HG03354 (cell line): ENCODE results near the gene PARM1.
"Not testable (repeated sequence)": the region's sequence is repeated elsewhere in the genome, so short reads cannot be mapped to it uniquely, and the experiment has no call there.

Source experiments
- ATAC-seq: cut with Tn5 transposase; IDR thresholded peaks from one replicate; pipeline ENCODE4 v1.9.1; 2021; ENCODE audit warnings: mild to moderate bottlenecking; ENCODE audit not compliant: unreplicated experiment, poor library complexity, severe bottlenecking

The PARM1 gene

DNA sequence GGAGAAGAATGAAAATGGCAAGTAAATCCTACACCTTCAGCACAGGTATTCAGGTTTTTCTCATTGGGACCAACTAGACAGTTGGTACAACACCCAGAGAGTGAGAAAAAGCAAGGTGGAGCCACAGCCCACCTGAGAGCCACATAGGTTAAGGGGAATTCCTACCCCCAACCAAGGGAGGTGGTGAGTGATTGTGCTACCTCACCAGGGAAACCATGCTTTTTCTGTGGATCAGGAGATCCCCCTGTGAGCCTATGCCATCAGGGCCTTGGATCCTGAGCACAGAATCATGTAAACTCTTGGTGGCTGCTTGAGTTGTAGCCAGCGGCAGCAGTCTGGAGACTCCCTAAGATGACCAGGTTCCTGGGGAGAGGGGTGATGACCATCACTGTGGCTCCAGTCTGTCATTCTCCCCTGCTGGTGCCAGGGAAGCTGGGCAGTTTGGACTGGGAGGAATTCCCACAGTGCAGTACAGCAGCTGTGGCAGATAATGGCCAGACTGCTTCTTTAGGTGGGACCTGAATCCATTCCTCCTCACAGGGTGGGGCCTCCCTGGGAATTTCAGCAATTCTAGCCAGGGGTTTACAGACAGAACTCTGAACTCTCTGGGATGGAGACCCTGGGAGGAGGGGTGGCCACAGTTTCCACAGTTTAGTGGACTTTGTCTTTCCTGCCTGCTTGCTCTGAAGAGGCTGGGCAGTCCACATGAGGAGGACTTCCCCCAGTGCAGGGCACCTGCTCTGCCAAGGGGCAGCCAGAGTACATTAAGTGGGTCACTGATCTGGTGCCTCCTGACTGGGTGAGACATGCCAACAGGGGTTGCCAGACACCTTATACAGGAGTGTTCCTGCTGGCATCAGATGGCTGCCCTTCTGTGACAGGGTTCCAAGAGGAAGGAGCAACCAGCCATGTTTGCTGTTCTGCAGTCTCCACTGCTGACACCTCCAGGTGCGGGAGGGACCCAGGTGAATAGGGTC is 43.2 kb downstream of the PARM1 start:
- no peak for ATAC-seq

DNA sequence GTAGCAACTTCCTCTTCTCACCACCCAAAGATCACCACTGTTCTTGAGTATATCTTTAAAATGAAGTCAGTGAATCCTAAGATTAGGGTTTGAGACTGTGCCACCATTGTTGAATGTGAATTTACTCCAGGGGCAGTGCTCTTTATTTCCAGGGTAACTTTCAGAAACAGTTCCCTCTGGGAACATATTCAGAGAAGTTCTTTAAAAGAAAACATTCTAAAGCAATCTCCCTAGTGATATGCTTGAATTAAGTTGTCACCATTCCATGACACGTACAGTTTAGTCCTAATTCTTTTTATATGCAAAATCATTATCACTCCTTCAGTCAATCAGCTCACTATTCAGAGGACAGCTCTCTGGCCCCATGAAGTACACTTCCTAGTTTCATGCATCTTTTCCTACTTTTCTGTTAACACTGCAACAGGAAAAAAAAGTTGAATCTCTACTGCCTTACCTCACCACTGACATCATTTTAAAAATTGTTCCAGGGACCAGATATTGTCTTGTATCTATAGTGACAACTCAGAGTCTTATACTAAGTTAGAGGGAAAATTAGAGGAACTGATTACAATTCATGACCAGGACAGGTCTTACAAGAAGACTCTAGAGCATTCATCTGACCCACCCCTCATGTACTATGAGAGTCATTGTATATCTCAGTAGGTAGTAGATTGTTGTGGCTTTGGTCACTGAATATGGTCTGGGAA is 49.8 kb downstream of the PARM1 start:
- ATAC-seq = no peak

DNA sequence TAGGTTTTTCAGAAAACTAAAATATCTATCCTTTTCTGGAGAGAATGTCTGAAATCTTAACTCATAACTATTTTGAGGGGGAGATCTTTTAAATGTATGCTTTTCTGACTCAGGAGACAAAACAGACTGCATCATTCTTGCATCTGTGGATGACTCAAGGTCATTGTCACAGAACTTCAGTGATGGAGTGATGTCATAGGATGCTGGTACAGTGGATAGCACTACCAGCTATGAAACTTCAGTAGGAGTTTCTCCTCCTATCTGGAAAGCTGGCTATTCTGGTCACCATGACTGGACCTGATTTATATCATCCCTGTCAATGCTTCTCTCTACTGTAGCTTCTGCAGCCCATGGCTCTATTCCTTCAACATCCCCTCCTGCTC is 50.3 kb downstream of the PARM1 start:
- ATAC-seq = no peak

DNA sequence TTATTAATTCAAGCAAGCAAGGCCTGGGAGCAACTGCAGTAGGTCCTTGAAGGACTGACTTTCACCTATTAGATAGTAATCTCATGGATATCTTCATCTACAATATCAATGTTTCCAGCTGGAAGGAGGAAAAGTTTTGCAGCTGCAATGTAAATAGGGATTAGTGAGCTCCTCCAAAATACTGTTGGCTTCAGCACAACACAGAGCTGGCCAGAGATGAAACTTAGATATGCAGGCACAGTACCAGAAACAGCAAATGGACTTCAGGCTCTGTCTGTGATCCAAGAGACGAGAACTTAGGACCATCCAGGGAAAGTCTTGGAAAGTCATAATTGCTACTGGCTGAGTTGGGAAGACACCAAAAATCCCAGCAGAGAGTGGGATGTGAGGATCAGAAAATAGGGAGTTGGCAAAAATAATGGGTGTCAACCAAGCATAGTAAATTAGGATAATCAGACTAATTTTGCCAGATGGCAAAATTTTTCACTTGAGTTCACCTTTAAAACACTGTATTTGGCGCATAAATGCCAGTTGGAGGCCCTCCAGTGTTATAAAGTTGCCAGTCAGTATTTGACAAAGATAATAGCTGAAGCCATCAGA is 57.5 kb downstream of the PARM1 start:
- ATAC-seq = no peak

DNA sequence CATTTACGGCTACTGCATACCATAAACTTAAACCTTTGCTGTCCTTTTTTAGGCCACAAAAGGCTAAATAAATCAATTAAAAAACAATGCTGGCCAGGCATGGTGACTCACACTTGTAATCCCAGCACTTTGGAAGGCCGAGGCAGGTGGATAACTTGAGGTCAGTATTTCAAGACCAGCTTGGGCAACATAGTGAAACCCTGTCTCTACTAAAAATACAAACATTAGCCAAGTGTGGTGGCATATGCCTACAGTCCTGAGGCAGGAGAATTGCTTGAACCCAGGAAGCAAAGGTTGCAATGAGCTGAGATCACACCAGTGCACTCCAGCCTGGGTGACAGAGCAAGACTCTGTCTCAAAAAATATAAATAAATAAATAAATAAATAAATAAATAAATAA is 61.5 kb downstream of the PARM1 start:
- ATAC-seq = not testable (repeated sequence)

DNA sequence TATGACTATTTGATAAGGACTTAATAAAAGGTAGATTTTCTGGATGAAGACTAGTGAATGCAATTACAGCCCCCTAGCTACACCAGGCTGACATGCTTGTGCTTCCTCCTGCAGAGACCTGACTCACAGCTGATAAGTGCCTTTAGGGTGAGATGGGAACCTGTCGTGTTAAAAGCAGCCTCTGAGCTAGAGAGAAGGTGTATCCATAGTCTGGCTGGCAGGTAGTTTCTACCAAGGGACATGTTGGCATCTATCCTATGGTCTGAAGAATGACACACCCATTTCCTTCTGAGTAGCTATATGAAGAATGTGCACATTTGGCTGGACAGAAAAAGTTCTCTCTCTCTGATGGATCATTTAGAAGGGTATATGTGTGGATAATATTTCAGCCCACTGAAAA is 64.1 kb downstream of the PARM1 start:
- ATAC-seq = no peak

DNA sequence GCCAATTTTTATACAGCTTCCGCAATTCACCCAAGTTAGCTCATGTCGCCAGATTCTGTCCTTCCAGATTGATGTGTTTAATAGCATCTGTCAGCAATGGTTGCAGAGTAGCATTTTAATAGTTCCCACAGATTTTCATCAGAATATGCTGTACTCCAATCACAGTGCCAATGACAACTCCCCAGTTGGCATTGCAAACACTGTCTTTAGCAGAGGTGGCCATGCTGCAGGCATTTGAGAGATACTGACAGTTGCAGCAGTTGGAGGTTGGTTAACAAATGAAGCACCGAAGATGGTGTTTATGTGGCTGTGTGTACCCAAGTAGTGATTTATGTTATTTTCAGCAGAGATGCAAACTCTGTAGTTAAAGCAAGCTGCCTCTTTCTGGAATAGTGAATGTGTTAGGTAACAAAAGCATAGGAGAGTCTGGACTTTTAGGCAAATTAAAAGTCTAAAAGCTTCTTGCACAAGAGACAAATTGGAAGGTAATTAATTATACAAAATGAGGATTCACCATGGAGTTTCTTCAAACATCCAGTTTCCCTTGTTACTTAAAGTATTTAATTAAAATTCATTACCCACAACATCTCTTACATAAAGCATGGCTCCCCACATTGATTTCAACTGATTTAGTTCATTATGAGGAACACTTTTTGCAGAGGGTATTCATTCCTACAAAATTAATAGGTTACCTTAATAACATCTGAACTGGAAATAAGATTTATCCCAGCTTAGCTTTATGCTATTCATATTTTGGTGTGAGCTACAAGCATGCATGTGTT is 65.2 kb downstream of the PARM1 start:
- ATAC-seq = no peak

DNA sequence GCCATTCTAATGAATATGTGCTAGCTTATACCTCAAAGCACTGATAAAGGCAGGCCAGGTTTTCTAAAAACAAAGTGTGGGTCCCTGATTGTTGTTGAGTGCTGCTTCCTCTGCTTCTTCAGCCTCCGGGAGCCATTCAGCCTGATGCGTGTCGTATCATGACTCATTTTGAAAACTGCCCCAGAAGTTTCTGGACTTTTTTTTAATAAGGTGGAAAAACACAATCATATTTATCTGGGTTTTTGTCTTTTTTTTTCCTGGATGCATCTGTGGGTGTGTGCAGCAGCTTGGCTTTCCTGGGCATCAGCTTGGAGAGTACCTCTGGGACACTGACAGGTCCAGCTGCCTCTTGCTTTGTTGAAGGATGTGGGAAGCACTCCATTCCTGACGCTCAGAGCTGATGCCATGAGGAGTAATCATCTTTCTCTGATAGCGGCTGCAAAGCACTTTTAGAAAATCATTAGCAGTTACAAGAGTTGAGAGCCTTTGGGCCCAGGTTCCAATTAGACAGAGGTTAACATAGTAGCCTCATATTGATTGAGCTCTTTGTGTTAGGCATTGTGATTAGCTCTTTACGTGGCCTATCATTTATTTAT is 66.9 kb downstream of the PARM1 start:
- ATAC-seq = no peak

DNA sequence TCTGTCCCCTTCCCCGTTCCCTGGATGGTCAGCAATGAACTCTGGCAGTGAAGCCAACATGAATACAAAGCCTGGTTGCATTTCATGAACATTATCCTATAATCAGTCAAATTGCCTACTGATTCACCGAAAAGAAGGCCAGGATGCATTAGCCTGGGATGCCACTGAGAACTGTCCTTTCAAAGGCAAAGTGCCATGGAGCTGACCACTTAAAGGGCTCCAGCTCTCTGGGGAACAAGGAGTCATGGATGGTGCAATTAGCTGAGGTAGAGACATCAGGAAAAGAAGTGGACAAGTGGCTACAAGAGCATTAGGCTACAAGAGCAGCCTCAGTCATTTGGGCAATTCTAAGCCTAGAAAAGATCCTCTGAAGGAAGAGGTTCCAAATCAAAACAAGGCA is 69.0 kb downstream of the PARM1 start:
- ATAC-seq = no peak

DNA sequence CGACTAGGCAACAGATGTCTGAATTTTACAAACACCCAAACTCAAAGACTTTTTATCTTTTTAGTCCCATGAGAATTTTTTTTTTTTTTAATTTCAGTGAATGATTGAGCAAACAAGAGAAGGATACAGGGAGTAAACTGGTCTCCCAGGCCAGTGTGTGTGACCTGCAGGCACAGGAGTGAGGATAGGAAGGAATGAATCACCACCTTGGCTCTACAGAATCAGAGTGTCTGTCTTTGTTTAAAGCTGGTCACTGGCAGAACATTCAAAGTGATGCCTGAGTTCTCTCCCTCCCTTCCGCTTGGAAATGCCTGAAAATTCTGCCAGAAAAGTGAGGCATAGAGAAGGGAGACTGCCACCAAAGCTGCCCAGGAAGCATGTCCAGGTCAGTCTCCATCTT is 69.5 kb downstream of the PARM1 start:
- no peak for ATAC-seq

DNA sequence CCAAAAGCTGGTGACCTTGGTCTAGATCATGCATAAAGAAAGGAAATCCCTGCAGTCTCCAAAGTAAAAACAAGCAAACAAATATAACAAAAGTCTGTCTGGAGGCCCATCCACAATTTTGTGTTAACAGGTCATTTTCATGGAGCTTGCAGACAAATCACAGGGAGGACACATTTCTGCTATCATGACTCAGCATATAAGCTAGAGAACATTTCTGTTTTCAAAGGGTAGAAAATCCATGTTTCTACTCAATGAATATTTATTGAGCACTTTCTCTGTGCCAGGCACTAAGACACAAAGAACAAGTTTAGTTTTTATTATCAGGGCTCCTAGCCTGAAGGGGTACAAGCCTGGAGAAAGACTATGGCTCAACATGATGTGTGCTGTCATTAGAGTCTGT is 71.1 kb downstream of the PARM1 start:
- no peak for ATAC-seq

DNA sequence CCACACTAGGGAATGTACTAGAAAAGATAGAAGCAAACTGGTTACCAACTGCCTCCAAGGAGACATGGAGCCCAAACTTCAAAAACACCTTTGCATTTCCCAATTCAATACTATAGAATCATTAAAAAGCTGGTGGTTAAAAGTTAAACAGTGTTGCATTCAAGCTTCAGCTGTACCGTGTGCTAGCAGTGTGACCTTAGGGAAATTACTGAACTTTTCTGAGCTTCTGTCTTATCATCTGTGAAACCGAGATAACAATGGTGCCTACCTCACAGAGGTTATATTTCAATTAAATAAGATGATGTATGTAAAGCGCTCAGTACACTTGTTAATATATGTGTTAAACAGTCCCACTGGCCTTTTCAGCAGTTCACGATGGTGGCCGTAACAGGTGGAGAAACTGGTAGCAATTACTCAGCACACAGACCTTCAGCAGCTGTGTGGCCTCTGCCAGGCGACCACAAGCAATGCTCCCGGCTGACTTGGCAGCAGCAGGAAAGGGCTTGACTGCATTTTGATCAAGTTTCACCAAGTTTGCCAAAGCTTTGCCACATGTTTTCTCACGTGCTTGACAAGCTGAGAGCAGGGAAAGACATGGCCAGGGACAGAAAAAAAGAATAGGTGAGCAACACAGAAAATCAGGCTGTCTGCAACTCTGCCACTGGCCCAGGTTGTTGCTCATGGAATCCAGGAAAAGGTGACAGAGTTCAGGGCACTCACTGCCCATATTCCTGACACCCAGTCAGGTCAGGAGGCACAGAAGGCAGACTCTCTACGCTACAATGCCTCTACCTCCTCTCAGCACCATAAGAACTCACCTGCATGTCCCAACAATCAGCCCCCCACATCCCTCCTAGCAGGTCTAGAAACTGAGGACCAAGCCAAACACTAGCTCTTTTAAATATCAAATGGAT is 72.1 kb downstream of the PARM1 start:
- ATAC-seq = peak; percentile 96

DNA sequence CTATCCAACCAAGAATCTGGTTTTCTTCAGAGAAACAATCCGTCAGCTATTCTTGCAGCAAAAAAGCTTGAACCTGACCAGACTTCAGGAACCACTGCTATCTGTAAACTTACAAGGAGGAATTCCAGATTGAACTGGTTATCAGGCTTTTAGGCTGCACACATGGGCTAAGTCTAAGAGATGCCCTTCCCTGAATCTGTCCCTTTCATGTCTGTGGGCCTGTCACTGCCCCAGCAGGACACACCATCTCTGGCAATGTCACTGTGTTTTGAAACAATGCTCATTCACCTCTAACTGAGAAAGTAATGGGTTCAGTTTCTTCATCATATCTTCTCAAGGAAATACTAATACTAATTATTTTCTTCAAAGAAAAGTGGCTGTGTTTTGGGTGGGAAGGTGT is 72.8 kb downstream of the PARM1 start:
- ATAC-seq = no peak

DNA sequence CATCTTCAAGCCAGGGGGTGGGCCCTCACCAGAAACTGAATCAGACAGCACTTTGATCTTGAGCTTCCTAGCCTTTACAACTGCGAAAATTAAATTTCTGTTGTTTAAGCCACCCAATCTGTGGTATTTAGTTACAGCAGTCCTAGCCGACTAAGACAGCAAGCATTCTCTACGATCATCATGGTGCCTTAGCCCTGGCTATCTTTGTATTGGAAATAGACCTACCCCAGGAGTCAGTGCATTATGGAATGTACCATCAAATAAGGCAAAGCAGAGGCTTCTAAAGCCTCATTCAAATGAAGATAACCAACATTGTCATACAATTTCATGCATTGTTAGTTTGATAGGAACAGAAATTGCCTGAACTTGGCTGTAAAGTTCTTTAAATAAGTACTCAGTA is 75.0 kb downstream of the PARM1 start:
- ATAC-seq = no peak

DNA sequence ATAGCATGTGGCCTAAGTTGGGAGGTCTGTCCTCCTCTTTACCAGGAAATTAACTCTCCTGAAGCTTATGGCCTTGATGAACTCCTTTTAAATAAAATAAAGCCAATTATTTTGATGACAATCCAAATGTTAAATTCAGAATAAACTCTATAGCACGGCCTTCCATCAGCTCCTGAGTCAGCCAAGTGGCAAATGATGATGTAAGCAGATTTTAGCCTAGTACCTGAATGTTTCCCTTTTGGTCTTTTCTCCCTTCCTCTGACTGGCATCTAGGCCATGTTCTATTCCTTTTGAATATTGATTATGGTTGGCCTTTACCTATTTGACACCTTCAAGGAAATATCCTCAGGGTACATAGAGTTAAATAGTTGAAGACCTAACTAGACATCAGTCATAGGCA is 76.2 kb downstream of the PARM1 start:
- ATAC-seq = no peak

DNA sequence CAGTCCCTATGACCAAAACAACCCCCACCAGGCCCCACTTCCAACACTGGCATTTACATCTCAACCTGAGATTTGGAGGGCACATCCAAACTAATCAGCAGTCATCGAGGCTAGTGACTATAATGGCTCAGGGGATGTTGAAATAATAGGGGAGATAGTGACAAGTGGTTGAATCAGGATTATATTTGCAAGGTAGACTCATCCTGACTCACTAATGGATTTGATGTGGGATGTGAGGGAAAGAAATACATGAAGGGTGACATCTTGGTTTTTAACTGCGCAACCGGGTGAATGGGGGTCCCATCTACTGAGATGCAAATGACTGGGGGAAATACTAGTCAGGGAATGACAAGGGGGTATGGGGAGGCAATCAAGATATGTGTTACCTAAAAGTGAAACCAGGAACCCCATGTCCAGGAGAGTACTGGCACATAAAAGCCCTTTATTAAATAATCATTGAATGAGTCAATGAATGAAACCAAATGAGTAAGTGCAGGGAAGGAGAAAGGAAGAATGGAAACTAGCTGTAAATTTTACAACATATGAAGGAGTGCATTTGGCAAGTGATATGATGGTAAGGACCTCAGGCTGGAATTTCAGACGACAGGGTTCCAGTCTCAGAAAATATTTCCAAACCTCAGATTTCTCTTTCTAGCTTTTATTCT is 78.3 kb downstream of the PARM1 start:
- ATAC-seq = no peak

DNA sequence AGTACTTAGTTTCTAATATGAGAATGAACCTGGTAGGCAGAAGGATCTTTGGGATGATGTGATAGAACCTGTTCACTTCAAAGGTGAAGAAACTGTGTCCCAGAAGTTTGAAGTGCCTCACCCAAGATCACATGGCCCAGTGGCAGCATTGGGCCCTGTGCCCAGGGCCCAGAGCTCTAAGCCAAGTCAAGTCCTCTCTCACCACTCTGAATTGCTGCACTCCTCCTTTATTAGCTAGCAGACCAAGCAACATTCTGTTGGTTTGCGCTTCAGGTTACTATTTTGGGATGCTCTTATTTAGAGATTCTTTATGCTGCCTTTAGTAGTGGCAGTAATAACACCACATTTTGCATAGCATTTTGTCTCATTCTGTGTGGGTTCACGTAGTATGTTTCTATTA is 82.7 kb downstream of the PARM1 start:
- ATAC-seq = no peak

DNA sequence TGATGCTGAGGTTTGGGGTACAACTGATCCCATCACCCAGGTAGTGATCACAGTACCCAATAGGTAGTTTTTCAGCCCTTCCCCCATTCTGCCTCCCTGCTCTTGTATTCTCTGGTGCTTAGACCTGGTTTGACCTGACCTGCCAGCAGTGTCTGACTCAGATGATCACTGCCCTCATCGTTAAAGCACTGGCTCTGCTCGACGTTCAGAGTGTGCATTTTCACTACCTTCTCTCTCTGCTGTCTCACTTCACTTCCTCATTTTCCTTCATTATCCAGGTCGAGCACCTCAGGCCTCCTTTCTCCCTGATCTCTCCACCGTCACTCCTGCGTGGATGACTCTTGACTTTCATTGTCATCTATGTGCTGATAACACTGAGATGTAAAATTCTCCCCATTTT is 83.6 kb downstream of the PARM1 start:
- ATAC-seq = no peak
